Measurements from ENCODE around the gene TTC7B. TPM values are rescaled to one million over a fixed set of nuclear protein-coding genes. Genes with fewer than 3 reads are reported as not detected.

The TTC7B gene
- polyA plus RNA-seq, 1 donor: 43.7 TPM

DNA sequence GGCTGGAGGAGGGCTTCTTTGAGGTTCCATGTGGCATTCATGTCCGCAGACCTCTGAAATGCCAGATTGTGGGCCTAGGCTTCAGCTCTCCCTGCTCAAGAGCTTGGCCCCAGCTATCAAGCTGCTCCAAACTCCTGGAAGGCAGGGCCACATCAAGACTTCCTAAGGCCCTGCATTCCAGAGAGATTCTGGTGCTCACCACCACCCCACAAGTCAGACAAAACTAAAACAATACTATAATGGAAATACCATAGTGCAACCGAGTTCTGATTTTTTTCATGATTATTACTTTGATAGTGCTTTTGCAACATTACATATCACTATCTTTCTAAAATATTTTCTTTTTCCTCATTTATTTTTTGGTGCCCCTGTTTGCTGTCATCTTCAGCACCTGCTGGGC is 333.1 kb downstream of the TTC7B start:
- no peak for DNase-seq

DNA sequence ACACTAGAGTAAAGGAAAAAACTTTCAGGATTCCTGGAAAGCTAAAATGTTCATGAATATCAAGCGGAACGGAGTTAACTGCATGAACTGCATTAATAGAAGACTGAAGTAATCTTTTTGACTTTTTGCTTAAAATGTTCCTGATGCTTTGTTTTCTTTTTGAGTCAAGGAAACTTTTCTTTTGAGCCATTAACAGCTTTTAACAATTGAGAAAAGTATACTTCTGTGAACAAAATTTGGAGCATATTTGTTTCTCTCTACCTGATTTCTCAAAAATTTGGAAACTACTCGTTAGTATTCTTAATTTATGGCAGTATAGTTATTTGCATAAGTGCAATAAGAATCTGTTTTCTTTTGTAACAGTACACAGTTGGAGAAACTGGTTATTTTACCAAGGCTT is 340.9 kb downstream of the TTC7B start:
- no peak for DNase-seq

Other genes starting within 250 kb of the TTC7B start
- gene RPS6KA5, start 244.2 kb upstream of the TTC7B start, polyA plus RNA-seq (ENCODE audit: insufficient read length): 5.6 TPM